H1 (cell line): ENCODE results near the gene SBK1. TPM values are rescaled to one million over a fixed set of nuclear protein-coding genes. Genes with fewer than 3 reads are reported as not detected.

Experiments
- CTCF ChIA-PET: fragments of 300-600 bp; sonication (Branson Sonifier 250); formaldehyde crosslinking; loops from one replicate; lab custom pipeline; 2021; ENCODE audit not compliant: partially characterized antibody; lab: Charles Lee
- POLR2A ChIA-PET: fragments of 300-600 bp; sonication (Branson Sonifier 250); formaldehyde crosslinking; loops from one replicate; lab custom pipeline; 2021; ENCODE audit warnings: inconsistent platforms; ENCODE audit not compliant: partially characterized antibody; lab: Charles Lee
- DNase-seq, 2 experiments: peaks; one replicate each; pipeline versions ENCODE4 v3.0.0 to v3.0.0-alpha.2; 2010 to 2022; ENCODE audit warnings: low spot score in 2 of 2, low read depth in 1 of 2, mixed read lengths in 1 of 2
- FAIRE-seq: peaks from 2 replicates; lab custom pipeline; 2011; peaks lifted over from hg19 to GRCh38; lab: Jason Lieb, UNC
- H2AFZ ChIP-seq: 2 replicates; pipeline ENCODE4 v1.8.1; 2012; ENCODE audit warnings: low read length, inconsistent platforms
- H2AK5ac ChIP-seq: 2 replicates; pipeline ENCODE4 v1.6.1; 2013; ENCODE audit warnings: low read depth, low read length
- H2BK120ac ChIP-seq: replicated peaks from 2 replicates; pipeline ENCODE3; 2013; ENCODE audit warnings: low read depth, low read length, inconsistent platforms
- H2BK12ac ChIP-seq: 2 replicates; pipeline ENCODE4 v1.6.1; 2013; ENCODE audit warnings: low read depth, low read length
- H2BK15ac ChIP-seq: 2 replicates; pipeline ENCODE4 v1.6.1; 2013; ENCODE audit warnings: low read length
- H2BK20ac ChIP-seq: 2 replicates; pipeline ENCODE4 v1.6.1; 2013; ENCODE audit warnings: low read length
- H2BK5ac ChIP-seq: 2 replicates; pipeline ENCODE4 v1.6.1; 2013; ENCODE audit warnings: low read depth, low read length
- H3K14ac ChIP-seq: 2 replicates; pipeline ENCODE4 v1.6.1; 2013; ENCODE audit warnings: inconsistent platforms; ENCODE audit not compliant: insufficient read length
- H3K18ac ChIP-seq: 2 replicates; pipeline ENCODE4 v1.6.1; 2013; ENCODE audit warnings: low read length; ENCODE audit errors: extremely low read depth
- H3K23ac ChIP-seq: 2 replicates; pipeline ENCODE4 v1.6.1; 2013; ENCODE audit warnings: inconsistent platforms; ENCODE audit not compliant: insufficient read length
- H3K23me2 ChIP-seq: 2 replicates; pipeline ENCODE4 v1.6.1; 2013; ENCODE audit warnings: low read depth, low read length
- H3K27ac ChIP-seq: 2 replicates; pipeline ENCODE4 v1.6.1; 2011; ENCODE audit warnings: low read depth, low read length, inconsistent platforms
- H3K27me3 ChIP-seq, 4 experiments: replicated peaks in 1 of 4; 1 replicate in 1 of 4; 2 replicates in 3 of 4; pipeline versions ENCODE4 v1.6.1 to v1.8.1; 2011 to 2013; ENCODE audit warnings: low read length in 3 of 4, mild to moderate bottlenecking in 3 of 4, inconsistent platforms in 2 of 4, mixed read lengths in 2 of 4, moderate library complexity in 1 of 4; ENCODE audit not compliant: control insufficient read depth in 3 of 4, insufficient read depth in 3 of 4; ENCODE audit errors: extremely low read depth in 1 of 4
- H3K36me3 ChIP-seq, 4 experiments: 2 replicates each; pipeline versions ENCODE4 v1.6.1 to v1.8.1; 2011 to 2013; ENCODE audit warnings: mild to moderate bottlenecking in 4 of 4, low read length in 3 of 4, moderate library complexity in 2 of 4, control low read depth in 1 of 4, inconsistent platforms in 1 of 4; ENCODE audit not compliant: insufficient read depth in 4 of 4, control insufficient read depth in 2 of 4
- H3K4ac ChIP-seq: replicated peaks from 2 replicates; pipeline ENCODE3; 2013; ENCODE audit warnings: low read length, low read depth, mixed read lengths, inconsistent platforms; ENCODE audit not compliant: insufficient read length
- H3K4me1 ChIP-seq, 4 experiments: replicated peaks in 1 of 4; 1 replicate in 1 of 4; 2 replicates in 3 of 4; pipeline versions ENCODE4 v1.6.1 to v1.8.1; 2011 to 2013; ENCODE audit warnings: low read length in 3 of 4, inconsistent platforms in 2 of 4, mixed read lengths in 1 of 4; ENCODE audit not compliant: insufficient read depth in 4 of 4, control insufficient read depth in 3 of 4
- H3K4me2 ChIP-seq, 2 experiments: 2 replicates each; pipeline versions ENCODE4 v1.6.1 to v1.8.1; 2011 to 2013; ENCODE audit warnings: low read depth in 2 of 2, low read length in 2 of 2, control low read depth in 1 of 2, inconsistent platforms in 1 of 2, mild to moderate bottlenecking in 1 of 2; ENCODE audit not compliant: insufficient read depth in 1 of 2
- H3K4me3 ChIP-seq, 4 experiments: fragments of 200-600, 300-600 bp in 1 of 4; sonication (generic), shearing (Covaris generic), sonication (Bioruptor Twin) in 1 of 4; 2 replicates each; pipeline versions ENCODE4 v1.5.1 to v1.8.1; 2011 to 2016; ENCODE audit warnings: low read length in 4 of 4, low read depth in 3 of 4, control low read depth in 2 of 4, inconsistent platforms in 2 of 4, mild to moderate bottlenecking in 2 of 4, mixed read lengths in 1 of 4, moderate library complexity in 1 of 4; ENCODE audit not compliant: insufficient read depth in 2 of 4; ENCODE audit errors: extremely low read depth in 1 of 4
- H3K56ac ChIP-seq: replicated peaks from 2 replicates; pipeline ENCODE3; 2013; ENCODE audit warnings: low read depth, mild to moderate bottlenecking, mixed read lengths, low read length, inconsistent platforms; ENCODE audit not compliant: insufficient read length
- H3K79me1 ChIP-seq: 2 replicates; pipeline ENCODE4 v1.6.1; 2013; ENCODE audit warnings: low read depth, low read length, control low read depth
- H3K79me2 ChIP-seq, 2 experiments: 2 replicates each; pipeline versions ENCODE4 v1.6.1 to v1.8.1; 2012 to 2013; ENCODE audit warnings: low read length in 2 of 2, mild to moderate bottlenecking in 2 of 2, inconsistent platforms in 1 of 2; ENCODE audit not compliant: insufficient read depth in 2 of 2, control insufficient read depth in 1 of 2
- H3K9ac ChIP-seq, 4 experiments: replicated peaks in 1 of 4; 1 replicate in 1 of 4; 2 replicates in 3 of 4; pipeline versions ENCODE4 v1.6.1 to v1.8.1; 2011 to 2013; ENCODE audit warnings: low read depth in 3 of 4, low read length in 3 of 4, control low read depth in 2 of 4, mild to moderate bottlenecking in 2 of 4, moderate library complexity in 2 of 4, inconsistent platforms in 1 of 4; ENCODE audit errors: extremely low read depth in 1 of 4
- H3K9me3 ChIP-seq, 2 experiments: 2 replicates each; pipeline versions ENCODE4 v1.6.1 to v1.8.1; 2012 to 2013; ENCODE audit warnings: mild to moderate bottlenecking in 2 of 2, moderate library complexity in 2 of 2, control low read depth in 1 of 2, inconsistent platforms in 1 of 2, low read depth in 1 of 2, low read length in 1 of 2, mixed read lengths in 1 of 2; ENCODE audit not compliant: insufficient read depth in 2 of 2
- H4K20me1 ChIP-seq, 2 experiments: replicated peaks in 1 of 2; 2 replicates each; pipeline versions ENCODE3 to v1.8.1; 2011 to 2013; ENCODE audit warnings: inconsistent platforms in 2 of 2, low read length in 2 of 2, mild to moderate bottlenecking in 1 of 2; ENCODE audit not compliant: insufficient read depth in 2 of 2, control insufficient read depth in 1 of 2
- H4K5ac ChIP-seq: 2 replicates; pipeline ENCODE4 v1.6.1; 2013; ENCODE audit warnings: low read length, low read depth, mixed read lengths, inconsistent platforms; ENCODE audit not compliant: insufficient read length
- H4K8ac ChIP-seq: 2 replicates; pipeline ENCODE4 v1.8.0; 2013; ENCODE audit warnings: mild to moderate bottlenecking, moderate library complexity, low read length, inconsistent platforms; ENCODE audit not compliant: insufficient read depth; ENCODE audit errors: extremely low read depth
- H4K91ac ChIP-seq: replicated peaks from 2 replicates; pipeline ENCODE3; 2013; ENCODE audit warnings: low read length, mixed read lengths, inconsistent platforms; ENCODE audit not compliant: insufficient read length
- GABPA ChIP-seq: IDR thresholded peaks from 2 replicates; pipeline ENCODE4 v1.6.1; 2011; ENCODE audit warnings: mild to moderate bottlenecking, low read length, moderate library complexity, borderline replicate concordance; ENCODE audit not compliant: insufficient read depth
- HDAC6 ChIP-seq: IDR thresholded peaks from one replicate; pipeline ENCODE4 v1.7.1; 2012; ENCODE audit warnings: low read depth, mild to moderate bottlenecking, inconsistent platforms, low read length, moderate library complexity
- KDM1A ChIP-seq: fragments of 200-600, 300-600 bp; sonication (generic); IDR thresholded peaks from 2 replicates; pipeline ENCODE4 v1.7.1; 2016; ENCODE audit warnings: mild to moderate bottlenecking, low read length, borderline replicate concordance
- SAP30 ChIP-seq: fragments of 300-600 bp; sonication (generic); IDR thresholded peaks from 2 replicates; pipeline ENCODE4 v1.7.1; 2012; ENCODE audit warnings: low read length, moderate library complexity, mild to moderate bottlenecking, inconsistent platforms; ENCODE audit not compliant: insufficient read depth, insufficient replicate concordance
- WGBS, 2 experiments: shearing (Covaris generic) in 1 of 2; methylation state at CpG; one replicate each; pipeline versions ENCODE4 v1.1.6 to v1.1.7; 2013 to 2015; ENCODE audit warnings: low lambda C conversion rate in 2 of 2, mixed read lengths in 2 of 2, inconsistent platforms in 1 of 2, low coverage in 1 of 2, missing lambda C conversion rate in 1 of 2; ENCODE audit not compliant: insufficient replicate concordance in 2 of 2, insufficient coverage in 1 of 2, insufficient read length in 1 of 2; ENCODE audit errors: extremely low coverage in 1 of 2, missing lambda C conversion rate in 1 of 2; 5-methylcytosine and 5-hydroxymethylcytosine counted together
- polyA plus RNA-seq, 7 experiments: library from polyadenylated mRNA; depleted of rRNA in 3 of 7; stranded (reverse) in 5 of 7; unstranded in 2 of 7; fragments of >200 nt in 5 of 7; fragments of 200-250 nt in 2 of 7; gene quantifications; 1 replicate in 5 of 7; 2 replicates in 1 of 7; 4 replicates in 1 of 7; pipeline versions ENCODE4 v1.2.1 to v1.2.3, GENCODE V29; 2011 to 2013; ENCODE audit warnings: missing spikeins in 2 of 7, mixed read lengths in 2 of 7
- total RNA-seq: library from RNA; stranded (reverse); fragmentation: NEBNext Ultra II Directional; extraction: Animal tissue kit (Norgen Biotek cat#: 25700); gene quantifications from 2 replicates; pipeline ENCODE4 v1.2.1, GENCODE V29; 2021

The SBK1 gene
- total and polyA plus RNA-seq, 2 of the 8 experiments (the other 6 are each of a cell fraction or from before 2014, with no cell fraction given) = 18.2 to 73.9 TPM

DNA sequence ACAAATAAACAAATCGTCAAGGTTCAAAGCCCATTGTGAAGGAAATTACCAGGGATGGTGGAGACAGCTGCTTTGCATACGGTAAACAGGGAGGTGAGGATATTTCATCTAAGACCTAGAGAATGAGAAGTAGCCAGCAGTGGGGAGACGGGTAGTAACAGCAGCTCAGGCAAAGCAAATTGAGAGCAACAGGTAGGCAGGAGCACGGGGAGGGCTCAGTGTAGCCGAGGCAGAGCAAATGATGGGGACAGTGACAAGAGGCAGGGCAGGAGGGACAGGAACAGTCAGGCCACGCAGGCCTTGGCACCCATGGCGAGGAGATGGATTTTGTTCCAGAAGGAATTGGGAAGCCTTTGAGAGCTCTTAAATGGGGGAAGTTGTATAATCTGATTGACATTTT, 29.0 kb upstream of the SBK1 start:
- peaks cover 3% of the 10 kb centered on the region; the same call in 1 of the 2 replicates for H3K23me2 ChIP-seq
- H4K20me1 ChIP-seq = no peaks in the 10 kb centered on the region
- no peak overlapping the region for H4K8ac ChIP-seq
- no peak overlapping the region for H2BK120ac ChIP-seq
- H3K23ac ChIP-seq = no peak overlapping the region
- 78% methylated on average over 7 of the region's 7 CpGs; no CpG with 5 or more reads in 1 of the 2 experiments for WGBS, 2 experiments
- no peak overlapping the region for H3K56ac ChIP-seq
- no peak overlapping the region for H3K9ac ChIP-seq
- H3K79me2 ChIP-seq = no peaks in the 10 kb centered on the region
- no peaks in the 10 kb centered on the region for H3K36me3 ChIP-seq
- no peak overlapping the region for H4K5ac ChIP-seq
- H3K27ac ChIP-seq = no peak overlapping the region
- H3K27me3 ChIP-seq = no peaks in the 10 kb centered on the region
- H2AK5ac ChIP-seq = no peak overlapping the region
- H2AFZ ChIP-seq = no peak overlapping the region
- no peak overlapping the region for H2BK20ac ChIP-seq
- no peak overlapping the region for H4K91ac ChIP-seq
- H3K14ac ChIP-seq = no peak overlapping the region
- ChIA-PET POLR2A (interaction anchor here (0.6 to 1.4 kb wide), 3 partner anchors 9 to 208 kb away, joined by 3 to 5 read pairs (median 3); no protein-coding TSS in a partner anchor), CTCF (interaction anchor here (1.7 kb wide), 1 partner anchor 14 kb away, joined by 11 read pairs; no protein-coding TSS in a partner anchor)
- FAIRE-seq (no peak), DNase-seq (no peak)
- 0 out of 2 replicates have a peak, but pooled peaks cover 2% of the 10 kb centered on the region for H3K79me1 ChIP-seq
- H3K9me3 ChIP-seq = no peaks in the 10 kb centered on the region
- H2BK15ac ChIP-seq = no peak overlapping the region
- no peak overlapping the region for H2BK5ac ChIP-seq
- H3K4me2 ChIP-seq = no peak overlapping the region
- H3K18ac ChIP-seq = no peak overlapping the region
- no peak overlapping the region for H2BK12ac ChIP-seq
- H3K4me3 ChIP-seq = no peak overlapping the region
- H3K4me1 ChIP-seq = peaks cover 0 to 23% (median 13%) of the 10 kb centered on the region in 4 experiments; a peak in 6 of 7 replicates
- no peak overlapping the region for H3K4ac ChIP-seq
- TF ChIP-seq KDM1A = no peak
- TF ChIP-seq HDAC6 = no peak
- no peak for TF ChIP-seq SAP30
- no peak for TF ChIP-seq GABPA
